Renal cortical epithelial cell (primary cell): Measurements from ENCODE around the gene PCDHA3. TPM values are rescaled to one million over a fixed set of nuclear protein-coding genes. Genes with fewer than 3 reads are reported as not detected.
"Not testable (repeated sequence)": the region's sequence is repeated elsewhere in the genome, so short reads cannot be mapped to it uniquely, and the experiment has no call there.

Source experiments
- DNase-seq: peaks from one replicate; pipeline ENCODE4 v3.0.0-alpha.2; 2011; ENCODE audit warnings: low read depth
- total RNA-seq: library from RNA; depleted of rRNA; stranded (reverse); fragments of >200 nt; gene quantifications from 2 replicates; pipeline ENCODE4 v1.2.3, GENCODE V29; 2014

The PCDHA3 gene
- 0.17 and 1.3 TPM in 2 replicates for total RNA-seq

DNA sequence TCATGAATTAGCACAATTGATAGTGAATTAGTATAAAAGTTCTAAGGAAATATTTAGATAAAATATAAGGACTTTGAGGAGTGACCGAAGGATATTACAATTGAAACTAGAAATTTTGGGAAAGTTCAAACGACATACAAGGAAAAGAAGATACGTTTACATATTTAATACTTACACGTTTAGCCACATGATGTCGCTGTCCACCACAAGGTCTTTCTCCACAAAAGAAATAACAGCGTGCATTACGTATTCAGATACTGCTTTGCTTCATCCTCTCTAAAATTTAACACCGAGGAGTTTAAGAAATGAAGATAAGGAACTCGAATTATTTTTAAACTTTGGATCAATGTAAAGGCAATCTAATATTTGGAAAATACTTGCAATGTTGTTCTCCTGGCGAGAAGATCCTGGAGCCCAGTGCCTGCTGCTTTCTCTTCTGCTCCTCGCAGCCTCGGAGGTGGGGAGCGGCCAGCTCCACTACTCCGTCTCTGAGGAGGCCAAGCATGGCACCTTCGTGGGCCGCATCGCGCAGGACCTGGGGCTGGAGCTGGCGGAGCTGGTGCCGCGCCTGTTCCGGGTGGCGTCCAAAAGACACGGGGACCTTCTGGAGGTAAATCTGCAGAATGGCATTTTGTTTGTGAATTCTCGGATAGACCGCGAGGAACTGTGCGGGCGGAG, at the start of gene PCDHA3:
Gene PCDHA3, plus strand, starts transcription at position 242 of the 678 bp plus-strand sequence.
- peak; percentile 9 for DNase-seq

DNA sequence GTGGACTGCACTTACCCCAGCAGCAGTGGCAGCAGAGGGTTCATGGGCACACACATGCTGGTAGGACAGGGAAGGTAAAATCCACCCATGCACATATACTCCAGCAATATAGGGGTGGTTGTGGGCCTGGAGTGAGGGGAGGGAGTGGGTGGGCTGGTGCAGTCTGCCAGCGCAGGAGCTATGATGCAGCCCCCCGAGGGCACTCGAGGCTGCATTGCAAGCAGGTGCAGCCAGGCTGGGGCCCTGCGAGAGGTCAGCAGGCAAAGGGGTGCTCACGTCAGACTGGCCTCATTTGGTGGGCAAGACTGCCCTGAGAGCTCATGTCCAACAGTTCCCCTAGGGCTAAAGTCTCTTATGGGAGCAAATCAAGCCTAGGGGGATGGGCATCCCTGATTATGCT, 47.3 kb upstream of the PCDHA3 start:
- DNase-seq, result no peak

DNA sequence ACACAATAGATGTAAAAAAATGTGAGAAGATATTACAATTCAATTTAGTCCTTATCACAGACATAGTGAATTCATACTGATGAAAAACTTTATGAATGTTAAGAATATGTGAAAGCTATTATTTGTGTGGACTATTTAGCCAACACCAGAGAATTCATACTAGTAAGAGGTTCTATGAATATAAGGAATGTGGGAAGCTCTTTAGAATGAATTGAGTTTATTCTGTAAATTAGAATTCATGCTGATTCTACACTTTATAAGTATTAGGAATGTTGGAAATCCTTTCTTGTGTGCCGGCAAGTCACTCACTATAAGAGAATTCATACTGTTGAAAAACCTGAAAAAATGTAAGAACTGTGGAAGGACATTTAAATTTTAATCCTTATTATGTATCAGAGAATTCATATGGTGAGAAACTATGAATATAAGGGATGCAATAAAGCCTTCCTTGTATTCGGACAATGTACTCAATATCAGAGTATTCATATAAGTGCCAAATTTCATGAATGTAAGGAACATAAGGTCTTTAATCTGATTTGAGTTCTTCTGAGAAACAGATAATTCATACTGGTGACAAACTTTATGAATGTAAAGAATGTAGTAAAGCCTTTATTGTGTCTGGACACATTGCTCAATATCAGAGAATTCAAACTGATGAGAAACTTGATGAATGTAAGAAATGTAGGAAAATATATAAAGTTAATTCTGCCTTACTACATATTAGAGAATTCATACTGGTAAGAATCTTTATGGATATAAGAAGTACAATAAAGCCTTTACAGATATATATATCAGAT, 36.5 kb upstream of the PCDHA3 start:
- DNase-seq, result no peak

DNA sequence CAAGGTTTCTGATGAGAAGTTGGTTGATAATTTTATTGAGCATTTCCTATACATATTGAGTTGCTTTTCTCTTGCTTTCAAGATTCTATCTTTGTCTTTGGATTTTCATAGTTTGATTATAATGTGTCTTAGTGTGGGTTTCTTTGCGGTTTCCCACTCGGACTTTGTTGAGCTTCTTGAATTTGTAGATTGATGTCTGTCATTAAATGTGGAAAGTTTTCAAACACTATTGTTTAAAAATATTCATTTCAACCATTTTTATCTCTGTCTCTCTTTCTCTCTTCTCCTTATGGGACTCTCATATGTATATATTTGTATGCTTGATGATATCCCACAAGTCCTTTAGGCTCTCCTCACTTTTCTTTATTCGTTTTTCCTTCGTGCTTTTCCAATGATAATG, 33.4 kb upstream of the PCDHA3 start:
- DNase-seq, result no peak

DNA sequence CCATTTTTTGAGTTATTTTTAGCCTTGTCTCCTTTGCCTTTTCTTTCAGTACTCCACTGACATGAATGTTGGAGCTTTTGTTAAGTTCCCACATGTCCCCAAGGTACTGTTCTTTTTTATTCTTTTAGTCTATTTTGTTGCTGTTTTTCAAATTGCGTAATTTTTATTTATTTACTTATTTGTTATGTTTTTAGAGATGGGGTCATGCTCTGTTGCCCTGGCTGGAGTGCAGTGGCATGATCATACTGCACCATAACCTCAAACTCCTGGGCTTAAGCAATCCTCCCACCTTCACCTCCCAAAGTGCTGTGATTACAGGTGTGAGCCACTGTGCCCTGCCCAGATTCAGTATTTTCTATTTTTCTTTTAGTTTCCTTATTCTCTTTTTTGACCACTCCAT, 20.3 kb upstream of the PCDHA3 start:
- DNase-seq, result no peak

DNA sequence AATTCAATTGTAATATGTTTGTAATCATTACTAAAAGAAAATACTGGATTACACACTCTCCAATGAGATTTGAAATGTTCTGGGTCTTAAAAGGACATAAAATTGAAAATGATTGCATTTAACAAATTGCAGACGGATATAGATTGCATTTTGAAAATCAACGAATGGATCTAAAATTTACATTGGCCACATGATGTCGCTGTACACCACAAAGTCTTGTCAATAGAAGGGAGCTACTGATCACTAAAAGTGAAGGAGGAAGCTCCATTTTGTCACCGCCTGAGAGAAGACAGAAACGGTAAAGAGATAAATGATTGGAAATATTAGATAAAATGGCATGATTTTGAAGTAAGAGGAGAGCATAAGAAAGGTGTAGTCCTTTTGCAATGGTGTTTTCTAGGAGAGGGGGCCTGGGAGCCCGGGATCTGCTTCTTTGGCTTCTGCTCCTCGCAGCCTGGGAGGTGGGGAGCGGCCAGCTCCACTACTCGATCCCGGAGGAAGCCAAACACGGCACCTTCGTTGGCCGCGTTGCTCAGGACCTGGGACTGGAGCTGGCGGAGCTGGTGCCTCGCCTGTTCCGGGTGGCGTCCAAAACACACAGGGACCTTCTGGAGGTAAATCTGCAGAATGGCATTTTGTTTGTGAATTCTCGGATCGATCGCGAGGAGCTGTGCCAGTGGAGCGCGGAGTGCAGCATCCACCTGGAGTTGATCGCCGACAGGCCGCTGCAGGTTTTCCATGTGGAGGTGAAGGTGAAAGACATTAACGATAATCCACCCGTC, 14.8 kb upstream of the PCDHA3 start, which contains the start of gene PCDHA1:
Gene PCDHA1, plus strand, starts transcription at position 236 of the 782 bp plus-strand sequence.
- no peak for DNase-seq

DNA sequence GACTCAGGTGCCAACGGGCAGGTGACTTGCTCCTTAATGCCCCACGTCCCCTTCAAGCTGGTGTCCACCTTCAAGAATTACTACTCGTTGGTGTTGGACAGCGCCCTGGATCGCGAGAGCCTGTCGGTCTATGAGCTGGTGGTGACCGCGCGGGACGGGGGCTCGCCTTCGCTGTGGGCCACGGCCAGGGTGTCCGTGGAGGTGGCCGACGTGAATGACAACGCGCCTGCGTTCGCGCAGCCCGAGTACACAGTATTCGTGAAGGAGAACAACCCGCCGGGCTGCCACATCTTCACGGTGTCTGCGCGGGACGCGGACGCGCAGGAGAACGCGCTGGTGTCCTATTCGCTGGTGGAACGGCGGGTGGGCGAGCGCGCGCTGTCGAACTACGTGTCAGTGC, 13.4 kb upstream of the PCDHA3 start:
- DNase-seq, result not testable (repeated sequence)

DNA sequence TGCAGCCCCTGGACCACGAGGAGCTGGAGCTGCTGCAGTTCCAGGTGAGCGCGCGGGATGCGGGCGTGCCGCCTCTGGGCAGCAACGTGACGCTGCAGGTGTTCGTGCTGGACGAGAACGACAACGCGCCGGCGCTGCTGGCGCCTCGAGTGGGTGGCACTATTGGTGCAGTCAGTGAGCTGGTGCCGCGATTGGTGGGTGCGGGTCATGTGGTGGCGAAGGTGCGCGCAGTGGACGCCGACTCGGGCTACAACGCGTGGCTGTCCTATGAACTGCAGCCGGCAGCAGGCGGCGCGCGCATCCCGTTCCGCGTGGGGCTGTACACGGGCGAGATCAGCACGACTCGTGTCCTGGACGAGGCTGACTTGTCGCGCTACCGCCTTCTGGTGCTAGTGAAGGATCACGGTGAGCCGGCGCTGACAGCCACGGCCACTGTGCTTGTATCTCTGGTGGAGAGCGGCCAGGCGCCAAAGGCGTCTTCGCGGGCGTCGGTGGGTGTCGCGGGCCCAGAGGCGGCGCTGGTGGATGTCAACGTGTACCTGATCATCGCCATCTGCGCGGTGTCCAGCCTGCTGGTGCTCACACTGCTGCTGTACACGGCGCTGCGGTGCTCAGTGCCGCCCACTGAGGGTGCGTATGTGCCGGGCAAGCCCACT, 12.9 kb upstream of the PCDHA3 start:
- not testable (repeated sequence) for DNase-seq

DNA sequence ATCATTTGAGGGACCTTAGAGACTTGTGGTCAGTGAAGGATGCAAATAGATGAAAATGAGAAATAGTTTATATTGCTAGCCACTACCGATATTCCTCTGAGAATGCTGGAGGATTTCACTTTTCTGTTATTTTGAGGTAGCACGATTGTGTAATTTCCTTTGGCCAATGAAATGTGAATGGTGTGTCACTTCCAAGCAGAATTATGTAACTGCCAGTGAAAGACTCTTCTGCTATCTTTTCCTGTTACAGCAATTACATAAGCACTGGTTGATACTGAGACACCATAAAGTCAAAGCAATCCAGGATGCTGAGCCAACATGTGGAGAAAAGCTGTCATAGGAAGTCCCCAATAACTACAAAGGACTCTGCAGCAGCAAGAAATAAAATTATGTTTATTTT, 9.8 kb upstream of the PCDHA3 start:
- DNase-seq, result no peak

DNA sequence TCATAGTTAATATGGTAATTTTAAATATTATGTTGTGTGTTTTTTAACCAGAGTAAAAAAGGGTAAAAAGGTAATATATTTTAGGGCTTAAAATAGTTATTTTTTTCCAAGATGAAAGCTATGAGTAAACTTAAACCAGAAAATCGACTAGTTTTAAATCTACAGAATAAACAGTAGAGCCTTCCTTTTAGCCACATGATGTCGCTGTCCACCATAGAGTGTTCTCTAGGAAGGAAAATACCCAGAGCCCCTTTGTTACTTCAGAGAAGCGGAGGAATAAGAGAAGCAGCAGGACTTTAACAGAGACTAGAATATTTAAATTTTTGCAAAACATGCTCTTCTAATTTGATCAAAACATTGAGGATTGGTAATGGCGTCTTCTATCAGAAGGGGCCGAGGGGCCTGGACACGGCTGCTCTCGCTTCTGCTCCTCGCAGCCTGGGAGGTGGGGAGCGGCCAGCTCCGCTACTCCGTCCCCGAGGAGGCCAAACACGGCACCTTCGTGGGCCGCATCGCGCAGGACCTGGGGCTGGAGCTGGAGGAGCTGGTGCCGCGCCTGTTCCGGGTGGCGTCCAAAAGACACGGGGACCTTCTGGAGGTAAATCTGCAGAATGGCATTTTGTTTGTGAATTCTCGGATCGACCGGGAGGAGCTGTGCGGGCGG, 6.1 kb upstream of the PCDHA3 start, which contains the start of gene PCDHA2:
Gene PCDHA2, plus strand, starts transcription at position 258 of the 664 bp plus-strand sequence.
- no peak for DNase-seq

DNA sequence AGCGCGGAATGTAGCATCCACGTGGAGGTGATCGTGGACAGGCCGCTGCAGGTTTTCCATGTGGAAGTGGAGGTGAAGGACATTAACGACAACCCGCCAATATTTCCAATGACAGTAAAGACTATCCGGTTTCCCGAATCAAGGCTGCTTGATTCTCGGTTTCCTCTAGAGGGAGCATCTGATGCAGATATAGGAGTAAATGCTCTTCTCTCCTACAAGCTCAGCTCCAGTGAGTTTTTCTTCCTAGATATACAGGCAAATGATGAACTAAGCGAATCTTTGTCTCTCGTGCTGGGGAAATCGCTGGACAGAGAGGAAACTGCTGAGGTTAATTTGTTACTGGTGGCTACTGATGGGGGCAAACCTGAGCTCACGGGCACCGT, 5.6 kb upstream of the PCDHA3 start:
- DNase-seq, result no peak

DNA sequence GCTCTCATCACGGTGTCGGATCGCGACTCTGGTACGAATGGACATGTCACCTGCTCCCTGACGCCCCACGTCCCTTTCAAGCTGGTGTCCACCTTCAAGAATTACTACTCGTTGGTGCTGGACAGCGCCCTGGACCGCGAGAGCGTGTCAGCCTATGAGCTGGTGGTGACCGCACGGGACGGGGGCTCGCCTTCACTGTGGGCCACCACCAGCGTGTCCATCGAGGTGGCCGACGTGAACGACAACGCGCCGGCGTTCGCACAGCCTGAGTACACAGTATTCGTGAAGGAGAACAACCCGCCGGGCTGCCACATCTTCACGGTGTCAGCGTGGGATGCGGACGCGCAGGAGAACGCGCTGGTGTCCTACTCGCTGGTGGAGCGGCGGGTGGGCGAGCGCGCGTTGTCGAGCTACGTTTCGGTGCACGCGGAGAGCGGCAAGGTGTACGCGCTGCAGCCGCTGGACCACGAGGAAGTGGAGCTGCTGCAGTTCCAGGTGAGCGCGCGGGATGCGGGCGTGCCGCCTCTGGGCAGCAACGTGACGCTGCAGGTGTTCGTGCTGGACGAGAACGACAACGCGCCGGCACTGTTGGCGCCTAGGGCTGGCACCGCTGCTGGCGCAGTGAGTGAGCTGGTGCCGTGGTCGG, 4.7 kb upstream of the PCDHA3 start:
- not testable (repeated sequence) for DNase-seq

DNA sequence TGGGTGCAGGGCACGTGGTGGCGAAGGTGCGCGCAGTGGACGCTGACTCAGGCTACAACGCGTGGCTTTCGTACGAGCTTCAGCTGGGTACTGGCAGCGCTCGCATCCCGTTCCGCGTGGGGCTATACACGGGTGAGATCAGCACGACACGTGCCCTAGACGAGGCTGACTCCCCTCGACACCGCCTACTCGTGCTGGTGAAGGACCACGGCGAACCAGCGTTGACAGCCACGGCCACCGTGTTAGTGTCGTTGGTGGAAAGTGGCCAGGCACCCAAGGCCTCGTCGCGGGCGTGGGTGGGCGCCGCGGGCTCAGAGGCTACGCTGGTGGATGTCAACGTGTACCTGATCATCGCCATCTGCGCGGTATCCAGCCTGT, 4.2 kb upstream of the PCDHA3 start:
- DNase-seq, result no peak

DNA sequence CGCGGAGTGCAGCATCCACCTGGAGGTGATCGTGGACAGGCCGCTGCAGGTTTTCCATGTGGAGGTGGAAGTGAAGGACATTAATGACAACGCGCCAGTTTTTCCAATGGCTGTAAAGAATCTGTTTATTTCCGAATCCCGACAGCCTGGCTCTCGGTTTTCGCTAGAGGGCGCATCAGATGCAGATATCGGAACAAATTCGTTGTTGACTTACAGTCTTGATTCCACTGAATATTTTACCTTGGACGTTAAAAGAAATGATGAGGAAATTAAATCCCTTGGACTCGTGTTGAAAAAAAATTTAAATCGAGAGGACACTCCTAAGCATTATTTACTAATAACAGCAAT, 611 bp downstream of the PCDHA3 start:
- DNase-seq, result no peak

DNA sequence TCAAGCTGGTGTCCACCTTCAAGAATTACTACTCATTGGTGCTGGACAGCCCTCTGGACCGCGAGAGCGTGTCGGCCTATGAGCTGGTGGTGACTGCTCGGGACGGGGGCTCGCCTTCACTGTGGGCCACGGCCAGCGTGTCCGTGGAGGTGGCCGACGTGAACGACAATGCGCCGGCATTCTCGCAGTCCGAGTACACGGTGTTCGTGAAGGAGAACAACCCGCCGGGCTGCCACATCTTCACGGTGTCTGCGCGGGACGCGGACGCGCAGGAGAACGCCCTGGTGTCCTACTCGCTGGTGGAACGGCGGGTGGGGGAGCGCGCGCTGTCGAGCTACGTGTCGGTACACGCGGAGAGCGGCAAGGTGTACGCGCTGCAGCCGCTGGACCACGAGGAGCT, 1.5 kb downstream of the PCDHA3 start:
- not testable (repeated sequence) for DNase-seq

DNA sequence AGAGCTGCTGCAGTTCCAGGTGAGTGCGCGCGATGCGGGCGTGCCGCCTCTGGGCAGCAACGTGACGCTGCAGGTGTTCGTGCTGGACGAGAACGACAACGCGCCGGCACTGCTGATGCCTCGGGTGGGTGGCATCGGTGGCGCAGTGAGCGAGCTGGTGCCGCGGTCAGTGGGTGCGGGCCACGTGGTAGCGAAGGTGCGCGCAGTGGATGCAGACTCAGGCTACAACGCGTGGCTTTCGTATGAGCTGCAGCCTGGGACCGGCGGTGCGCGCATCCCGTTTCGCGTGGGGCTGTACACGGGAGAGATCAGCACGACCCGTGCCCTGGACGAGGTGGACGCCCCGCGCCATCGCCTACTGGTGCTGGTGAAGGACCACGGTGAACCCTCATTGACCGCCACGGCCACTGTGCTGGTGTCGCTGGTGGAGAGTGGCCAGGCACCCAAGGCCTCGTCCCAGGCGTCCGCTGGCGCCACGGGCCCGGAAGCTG, 2.0 kb downstream of the PCDHA3 start:
- no peak for DNase-seq

DNA sequence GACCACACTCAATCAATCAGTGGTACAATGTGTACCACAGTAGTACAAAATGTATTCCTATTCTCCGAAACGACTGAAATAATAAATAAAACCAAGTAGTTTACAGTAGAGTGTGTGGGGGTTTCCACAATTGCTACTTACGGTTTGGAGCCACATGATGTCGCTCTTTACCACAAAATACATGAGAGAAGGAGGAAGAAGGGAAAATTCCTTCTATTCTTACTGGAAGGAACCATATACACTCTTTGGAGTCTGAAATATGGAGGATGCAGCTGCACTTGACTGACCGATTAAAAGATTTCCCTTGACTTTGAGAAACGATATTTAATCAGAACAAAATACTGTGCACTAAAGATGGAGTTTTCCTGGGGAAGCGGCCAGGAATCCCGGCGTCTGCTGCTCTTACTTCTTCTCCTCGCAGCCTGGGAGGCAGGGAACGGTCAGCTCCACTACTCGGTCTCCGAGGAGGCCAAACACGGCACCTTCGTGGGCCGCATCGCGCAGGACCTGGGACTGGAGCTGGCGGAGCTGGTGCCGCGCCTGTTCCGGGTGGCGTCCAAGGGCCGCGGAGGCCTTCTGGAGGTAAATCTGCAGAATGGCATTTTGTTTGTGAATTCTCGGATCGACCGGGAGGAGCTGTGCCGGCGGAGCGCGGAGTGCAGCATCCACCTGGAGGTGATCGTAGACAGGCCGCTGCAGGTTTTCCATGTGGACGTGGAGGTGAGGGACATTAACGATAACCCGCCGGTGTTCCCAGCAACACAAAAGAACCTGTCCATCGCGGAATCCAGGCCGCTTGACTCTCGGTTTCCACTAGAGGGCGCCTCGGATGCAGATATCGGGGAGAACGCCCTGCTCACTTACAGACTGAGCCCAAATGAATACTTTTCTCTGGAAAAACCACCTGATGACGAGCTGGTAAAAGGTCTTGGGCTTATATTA, 6.2 kb downstream of the PCDHA3 start, which contains the start of gene PCDHA4:
Gene PCDHA4, plus strand, starts transcription at position 235 of the 942 bp plus-strand sequence.
- peak; percentile 21 for DNase-seq

DNA sequence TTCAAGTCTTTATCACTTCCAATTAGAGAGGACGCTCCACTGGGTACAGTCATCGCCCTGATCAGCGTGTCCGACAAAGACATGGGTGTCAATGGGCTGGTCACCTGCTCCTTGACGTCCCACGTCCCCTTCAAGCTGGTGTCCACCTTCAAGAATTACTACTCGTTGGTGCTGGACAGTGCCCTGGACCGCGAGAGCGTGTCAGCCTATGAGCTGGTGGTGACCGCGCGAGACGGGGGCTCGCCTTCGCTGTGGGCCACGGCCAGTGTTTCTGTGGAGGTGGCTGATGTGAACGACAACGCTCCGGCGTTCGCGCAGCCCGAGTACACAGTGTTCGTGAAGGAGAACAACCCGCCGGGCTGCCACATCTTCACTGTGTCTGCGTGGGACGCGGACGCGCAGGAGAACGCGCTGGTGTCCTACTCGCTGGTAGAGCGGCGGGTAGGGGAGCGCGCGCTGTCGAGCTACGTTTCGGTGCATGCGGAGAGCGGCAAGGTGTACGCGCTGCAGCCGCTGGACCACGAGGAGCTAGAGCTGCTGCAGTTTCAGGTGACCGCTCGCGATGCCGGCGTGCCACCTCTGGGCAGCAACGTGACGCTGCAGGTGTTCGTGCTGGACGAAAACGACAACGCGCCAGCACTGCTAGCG, 7.5 kb downstream of the PCDHA3 start:
- DNase-seq, result not testable (repeated sequence)

DNA sequence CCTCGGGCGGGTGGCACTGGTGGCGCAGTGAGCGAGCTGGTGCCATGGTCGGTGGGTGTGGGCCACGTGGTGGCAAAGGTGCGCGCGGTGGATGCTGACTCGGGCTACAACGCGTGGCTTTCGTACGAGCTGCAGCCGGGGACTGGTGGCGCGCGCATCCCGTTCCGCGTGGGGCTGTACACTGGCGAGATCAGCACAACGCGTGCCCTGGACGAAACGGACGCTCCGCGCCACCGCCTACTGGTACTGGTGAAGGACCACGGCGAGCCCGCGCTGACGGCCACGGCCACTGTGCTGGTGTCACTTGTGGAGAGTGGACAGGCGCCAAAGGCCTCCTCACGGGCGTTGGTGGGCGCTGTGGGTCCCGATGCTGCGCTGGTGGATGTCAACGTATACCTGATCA, 8.0 kb downstream of the PCDHA3 start:
- DNase-seq, result no peak
